ENCODE data around the gene MACROD2.

MACROD2 gene

GRCh38 chr20:14910126-14910525 is 914.8 kb downstream of the MACROD2 start:
- Histone ChIP-seq H3K36me3 (no peaks in the 10 kb centered on the region), H3K27me3 (no peaks in the 10 kb centered on the region), H3K4me1 (ENCODE audit: control insufficient read depth in 1 of 2, insufficient read depth in 1 of 2, low read depth in 1 of 2, low read length in 1 of 2) (no peaks in the 10 kb centered on the region), H3K4me3 (ENCODE audit: low read depth in 1 of 2, low read length in 1 of 2) (no peak overlapping the region), H3K27ac (no peak overlapping the region), H3K9me3 (no peaks in the 10 kb centered on the region)
- TF ChIP-seq CTCF (IDR thresholded peaks at IDR 0.05): no peak

GRCh38 chr20:14913896-14914620 is 918.7 kb downstream of the MACROD2 start:
- Histone ChIP-seq H3K27me3 (no peaks in the 10 kb centered on the region), H3K9me3 (no peaks in the 10 kb centered on the region), H3K27ac (no peak overlapping the region), H3K36me3 (no peaks in the 10 kb centered on the region), H3K4me3 (ENCODE audit: low read depth in 1 of 2, low read length in 1 of 2) (no peak overlapping the region), H3K4me1 (ENCODE audit: control insufficient read depth in 1 of 2, insufficient read depth in 1 of 2, low read depth in 1 of 2, low read length in 1 of 2) (no peaks in the 10 kb centered on the region)
- no peak for TF ChIP-seq CTCF (IDR thresholded peaks at IDR 0.05)

GRCh38 chr20:14914633-14915032 is 919.3 kb downstream of the MACROD2 start:
- H3K4me1 ChIP-seq (ENCODE audit: control insufficient read depth in 1 of 2, insufficient read depth in 1 of 2, low read depth in 1 of 2, low read length in 1 of 2): no peaks in the 10 kb centered on the region
- H3K9me3 ChIP-seq: no peaks in the 10 kb centered on the region
- no peaks in the 10 kb centered on the region for H3K27me3 ChIP-seq
- no peaks in the 10 kb centered on the region for H3K36me3 ChIP-seq
- no peak overlapping the region for H3K27ac ChIP-seq
- no peak overlapping the region for H3K4me3 ChIP-seq (ENCODE audit: low read depth in 1 of 2, low read length in 1 of 2)
- TF ChIP-seq CTCF (IDR thresholded peaks at IDR 0.05): no peak

GRCh38 chr20:14915356-14915755 is 920.0 kb downstream of the MACROD2 start:
- no peak overlapping the region for H3K4me3 ChIP-seq (ENCODE audit: low read depth in 1 of 2, low read length in 1 of 2)
- H3K27ac ChIP-seq: no peak overlapping the region
- H3K9me3 ChIP-seq: no peaks in the 10 kb centered on the region
- no peaks in the 10 kb centered on the region for H3K27me3 ChIP-seq
- TF ChIP-seq CTCF (IDR thresholded peaks at IDR 0.05): no peak
- H3K4me1 ChIP-seq (ENCODE audit: control insufficient read depth in 1 of 2, insufficient read depth in 1 of 2, low read depth in 1 of 2, low read length in 1 of 2): no peaks in the 10 kb centered on the region
- H3K36me3 ChIP-seq: no peaks in the 10 kb centered on the region

- Histone ChIP-seq H3K4me3 (ENCODE audit: low read depth in 1 of 2, low read length in 1 of 2) (no peak overlapping the region), H3K9me3 (no peaks in the 10 kb centered on the region), H3K27me3 (no peaks in the 10 kb centered on the region), H3K4me1 (ENCODE audit: control insufficient read depth in 1 of 2, insufficient read depth in 1 of 2, low read depth in 1 of 2, low read length in 1 of 2) (no peaks in the 10 kb centered on the region), H3K27ac (no peak overlapping the region), H3K36me3 (no peaks in the 10 kb centered on the region)
- TF ChIP-seq CTCF (IDR thresholded peaks at IDR 0.05): no peak
Measured at GRCh38 chr20:14916360-14916920, 921.1 kb downstream of the MACROD2 start.
